IMR-90 (cell line): ENCODE results near the gene ADD2.

Experiments used
- FOS ChIP-seq: fragments of 150-350 bp; IDR thresholded peaks from 2 replicates; pipeline ENCODE4 v1.6.1; 2016; ENCODE audit warnings: low read depth, low read length
- TF ChIP-seq, protein P1 (sequence below): conservative IDR thresholded peaks from 2 replicates; pipeline ENCODE4 v1.5.1; 2012; ENCODE audit warnings: mild to moderate bottlenecking, low read depth, low read length, improper control_type of control experiment

- no peak for TF ChIP-seq FOS
- TF ChIP-seq, protein P1, sequence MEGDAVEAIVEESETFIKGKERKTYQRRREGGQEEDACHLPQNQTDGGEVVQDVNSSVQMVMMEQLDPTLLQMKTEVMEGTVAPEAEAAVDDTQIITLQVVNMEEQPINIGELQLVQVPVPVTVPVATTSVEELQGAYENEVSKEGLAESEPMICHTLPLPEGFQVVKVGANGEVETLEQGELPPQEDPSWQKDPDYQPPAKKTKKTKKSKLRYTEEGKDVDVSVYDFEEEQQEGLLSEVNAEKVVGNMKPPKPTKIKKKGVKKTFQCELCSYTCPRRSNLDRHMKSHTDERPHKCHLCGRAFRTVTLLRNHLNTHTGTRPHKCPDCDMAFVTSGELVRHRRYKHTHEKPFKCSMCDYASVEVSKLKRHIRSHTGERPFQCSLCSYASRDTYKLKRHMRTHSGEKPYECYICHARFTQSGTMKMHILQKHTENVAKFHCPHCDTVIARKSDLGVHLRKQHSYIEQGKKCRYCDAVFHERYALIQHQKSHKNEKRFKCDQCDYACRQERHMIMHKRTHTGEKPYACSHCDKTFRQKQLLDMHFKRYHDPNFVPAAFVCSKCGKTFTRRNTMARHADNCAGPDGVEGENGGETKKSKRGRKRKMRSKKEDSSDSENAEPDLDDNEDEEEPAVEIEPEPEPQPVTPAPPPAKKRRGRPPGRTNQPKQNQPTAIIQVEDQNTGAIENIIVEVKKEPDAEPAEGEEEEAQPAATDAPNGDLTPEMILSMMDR = no peak
Observed at GRCh38 chr2:70678576-70679143, 89.3 kb downstream of the ADD2 start.
